Epidermal melanocyte (primary cell): ENCODE measurements around the gene TMC2.

Experiments
- DNase-seq: peaks from one replicate; pipeline ENCODE4 v3.0.0; 2011; ENCODE audit warnings: low spot score; ENCODE audit not compliant: insufficient read length

Gene TMC2

GRCh38 chr20:2619337-2619736 is 83.0 kb downstream of the TMC2 start:
- no peak for DNase-seq

GRCh38 chr20:2619961-2620595 is 83.7 kb downstream of the TMC2 start:
- DNase-seq: no peak

- no peak for DNase-seq
These were observed 87.8 kb downstream of the TMC2 start for GRCh38 chr20:2624190-2624589.

GRCh38 chr20:2625062-2625461 is 88.7 kb downstream of the TMC2 start:
- DNase-seq: no peak

- DNase-seq: no peak
These were observed 90.6 kb downstream of the TMC2 start for GRCh38 chr20:2626853-2627541.

GRCh38 chr20:2631228-2631627 is 94.9 kb downstream of the TMC2 start:
- no peak for DNase-seq

- DNase-seq: no peak
These were observed 97.0 kb downstream of the TMC2 start for GRCh38 chr20:2633381-2633780.

GRCh38 chr20:2637246-2637645 is 100.9 kb downstream of the TMC2 start:
- no peak for DNase-seq

GRCh38 chr20:2640260-2640659 is 103.9 kb downstream of the TMC2 start:
- no peak for DNase-seq

- no peak for DNase-seq
These were observed 104.5 kb downstream of the TMC2 start for GRCh38 chr20:2640899-2641298.

- no peak for DNase-seq
These were observed 107.3 kb downstream of the TMC2 start for GRCh38 chr20:2643708-2644107.

- DNase-seq: peak; percentile 74
These were observed 115.7 kb downstream of the TMC2 start, which contains the start of gene NOP56 for GRCh38 chr20:2651772-2652723. TSS of gene NOP56 (plus strand) at chr20:2652632. CDS start at chr20:2652661, 29 bp downstream.

- DNase-seq: no peak
These were observed 116.6 kb downstream of the TMC2 start for GRCh38 chr20:2652724-2653555.

- DNase-seq: no peak
These were observed 117.4 kb downstream of the TMC2 start for GRCh38 chr20:2653556-2654383.

GRCh38 chr20:2654384-2654822 is 118.0 kb downstream of the TMC2 start:
- DNase-seq: no peak

- no peak for DNase-seq
These were observed 118.5 kb downstream of the TMC2 start for GRCh38 chr20:2654831-2655230.

GRCh38 chr20:2655331-2656116 is 119.2 kb downstream of the TMC2 start:
- DNase-seq: no peak

- DNase-seq: no peak
These were observed 120.2 kb downstream of the TMC2 start for GRCh38 chr20:2656471-2657117.

GRCh38 chr20:2657241-2657640 is 120.9 kb downstream of the TMC2 start:
- no peak for DNase-seq
